ENCODE measurements around the gene ABCG8.

GRCh38 chr2:43880471-43880870 lies 41.7 kb downstream of the ABCG8 start:
- no peak for TF ChIP-seq CTCF (conservative IDR thresholded peaks at IDR 0.05; ENCODE audit: low read length)
- TF ChIP-seq EZH2phosphoT487 (IDR thresholded peaks at IDR 0.05; ENCODE audit: borderline replicate concordance), result no peak

All from Loucy (cell line).